Effector memory CD4-positive, alpha-beta T cell (primary cell): Measurements from ENCODE around the gene PAXX.

ENCODE experiments used
- DNase-seq, 3 donors: peaks; one replicate each; pipeline ENCODE4 v3.0.0-alpha.2; 2020
- H3K27ac ChIP-seq: 2 replicates; pipeline ENCODE4 v1.7.0; 2013; ENCODE audit warnings: mild to moderate bottlenecking, low read length, moderate library complexity; ENCODE audit not compliant: insufficient read depth, poor library complexity, severe bottlenecking
- H3K27me3 ChIP-seq: replicated peaks from 2 replicates; pipeline ENCODE4 v1.7.0; 2013; ENCODE audit warnings: mild to moderate bottlenecking, low read length; ENCODE audit not compliant: insufficient read depth, control insufficient read depth, poor library complexity, severe bottlenecking
- H3K36me3 ChIP-seq: 2 replicates; pipeline ENCODE4 v1.7.0; 2013; ENCODE audit warnings: mild to moderate bottlenecking, low read length, moderate library complexity; ENCODE audit not compliant: control insufficient read depth, insufficient read depth
- H3K4me1 ChIP-seq: 2 replicates; pipeline ENCODE4 v1.7.0; 2013; ENCODE audit warnings: low read length, mild to moderate bottlenecking; ENCODE audit not compliant: control insufficient read depth, insufficient read depth, poor library complexity, severe bottlenecking
- H3K4me3 ChIP-seq: 2 replicates; pipeline ENCODE4 v1.7.0; 2013; ENCODE audit warnings: low read length, low read depth, mild to moderate bottlenecking; ENCODE audit not compliant: insufficient read depth, poor library complexity, severe bottlenecking
- H3K9me3 ChIP-seq: 2 replicates; pipeline ENCODE4 v1.7.0; 2013; ENCODE audit warnings: mild to moderate bottlenecking, low read length, moderate library complexity; ENCODE audit not compliant: control insufficient read depth

The PAXX gene

GRCh38 chr9:137025517-137025966 lies 33.3 kb downstream of the PAXX start:
- peaks cover 39% of the 10 kb centered on the region for H3K4me1 ChIP-seq
- no peak overlapping the region for H3K4me3 ChIP-seq
- H3K27me3 ChIP-seq, result no peaks in the 10 kb centered on the region

GRCh38 chr9:137026384-137026783 lies 34.2 kb downstream of the PAXX start:
- peaks cover 47% of the 10 kb centered on the region for H3K4me1 ChIP-seq
- no peaks in the 10 kb centered on the region for H3K27me3 ChIP-seq
- H3K4me3 ChIP-seq, result no peak overlapping the region
- no peaks in the 10 kb centered on the region for H3K36me3 ChIP-seq
- no peaks in the 10 kb centered on the region for H3K9me3 ChIP-seq
- no peak for DNase-seq
- H3K27ac ChIP-seq, result no peak overlapping the region

More at GRCh38 chr9:137025517-137025966, 33.3 kb downstream of the PAXX start:
- H3K27ac ChIP-seq, result no peak overlapping the region
- DNase-seq, result no peak
- no peaks in the 10 kb centered on the region for H3K36me3 ChIP-seq
- H3K9me3 ChIP-seq, result no peaks in the 10 kb centered on the region

GRCh38 chr9:137026828-137027227 lies 34.6 kb downstream of the PAXX start:
- H3K4me3 ChIP-seq, result no peak overlapping the region
- peaks cover 51% of the 10 kb centered on the region for H3K4me1 ChIP-seq

GRCh38 chr9:137027369-137028262 lies 35.4 kb downstream of the PAXX start, which contains the start of gene ABCA2:
TSS of gene ABCA2 (minus strand) at chr9:137028237. CDS start at chr9:137028140, 97 bp downstream.
- Histone ChIP-seq H3K27me3 (no peaks in the 10 kb centered on the region), H3K27ac (peak within 1 kb of the TSS; percentile 61), H3K4me1 (peaks cover 59% of the 10 kb centered on the region), H3K36me3 (no peaks in the 10 kb centered on the region), H3K9me3 (no peaks in the 10 kb centered on the region), H3K4me3 (peak within 1 kb of the TSS; percentile 67)
- peak in 1 of 3 donors; percentile 55 for DNase-seq

More at GRCh38 chr9:137026828-137027227, 34.6 kb downstream of the PAXX start:
- Histone ChIP-seq H3K27ac (no peak overlapping the region), H3K9me3 (no peaks in the 10 kb centered on the region), H3K36me3 (no peaks in the 10 kb centered on the region), H3K27me3 (no peaks in the 10 kb centered on the region)
- DNase-seq, result no peak

GRCh38 chr9:137028263-137029057 lies 36.2 kb downstream of the PAXX start:
- Histone ChIP-seq H3K27me3 (no peaks in the 10 kb centered on the region), H3K4me3 (peak overlapping the region; percentile 67), H3K4me1 (peaks cover 64% of the 10 kb centered on the region), H3K27ac (peak overlapping the region; percentile 61), H3K9me3 (no peaks in the 10 kb centered on the region), H3K36me3 (no peaks in the 10 kb centered on the region)
- peak; percentile 52 to 63 (median 55) for DNase-seq

- Histone ChIP-seq H3K4me1 (peaks cover 65% of the 10 kb centered on the region), H3K4me3 (peak overlapping the region; percentile 67)
These were observed 37.1 kb downstream of the PAXX start for GRCh38 chr9:137029058-137029936.

GRCh38 chr9:137030006-137030405 lies 37.8 kb downstream of the PAXX start:
- peak overlapping the region; percentile 61 for H3K27ac ChIP-seq
- H3K36me3 ChIP-seq, result no peaks in the 10 kb centered on the region
- no peaks in the 10 kb centered on the region for H3K9me3 ChIP-seq
- no peak for DNase-seq
- peak overlapping the region; percentile 67 for H3K4me3 ChIP-seq
- peaks cover 70% of the 10 kb centered on the region for H3K4me1 ChIP-seq
- H3K27me3 ChIP-seq, result no peaks in the 10 kb centered on the region

More at GRCh38 chr9:137029058-137029936, 37.1 kb downstream of the PAXX start:
- no peaks in the 10 kb centered on the region for H3K9me3 ChIP-seq
- H3K27me3 ChIP-seq, result no peaks in the 10 kb centered on the region
- no peaks in the 10 kb centered on the region for H3K36me3 ChIP-seq
- H3K27ac ChIP-seq, result peak overlapping the region; percentile 61
- peak; percentile 43 to 62 (median 50) for DNase-seq

- peak overlapping the region; percentile 61 for H3K27ac ChIP-seq
- peaks cover 70% of the 10 kb centered on the region for H3K4me1 ChIP-seq
- no peaks in the 10 kb centered on the region for H3K27me3 ChIP-seq
- no peaks in the 10 kb centered on the region for H3K36me3 ChIP-seq
- DNase-seq, result no peak
- peak overlapping the region; percentile 67 for H3K4me3 ChIP-seq
- no peaks in the 10 kb centered on the region for H3K9me3 ChIP-seq
These were observed 38.6 kb downstream of the PAXX start for GRCh38 chr9:137030538-137031527.
